NCI-H187 treated with DMSO at 0.1 percent for 48 hours (cell line): ENCODE measurements around the gene DSE.

Experiments
- DNase-seq: peaks from one replicate; lab custom pipeline; 2025; lab: John Stamatoyannopoulos, UW

The DSE gene

GRCh38 chr6:116387374-116387773 is 16.6 kb downstream of the DSE start:
- DNase-seq = no peak

GRCh38 chr6:116388924-116389323 is 18.2 kb downstream of the DSE start:
- no peak for DNase-seq

GRCh38 chr6:116389357-116389756 is 18.6 kb downstream of the DSE start:
- no peak for DNase-seq

GRCh38 chr6:116390581-116390980 is 19.8 kb downstream of the DSE start:
- no peak for DNase-seq

- no peak for DNase-seq
Measured at GRCh38 chr6:116392132-116393013, 21.6 kb downstream of the DSE start.

- no peak for DNase-seq
Measured at GRCh38 chr6:116393430-116393829, 22.7 kb downstream of the DSE start.

- DNase-seq = no peak
Measured at GRCh38 chr6:116395647-116396046, 24.9 kb downstream of the DSE start.

- DNase-seq = no peak
Measured at GRCh38 chr6:116396441-116396840, 25.7 kb downstream of the DSE start.

- DNase-seq = no peak
Measured at GRCh38 chr6:116397914-116398313, 27.2 kb downstream of the DSE start.

- DNase-seq = no peak
Measured at GRCh38 chr6:116398316-116399010, 27.7 kb downstream of the DSE start.

GRCh38 chr6:116399287-116399686 is 28.5 kb downstream of the DSE start:
- DNase-seq = no peak

- no peak for DNase-seq
Measured at GRCh38 chr6:116400328-116400727, 29.6 kb downstream of the DSE start.

GRCh38 chr6:116402108-116402937 is 31.6 kb downstream of the DSE start:
- DNase-seq = no peak

- DNase-seq = no peak
Measured at GRCh38 chr6:116403205-116403604, 32.5 kb downstream of the DSE start.

- no peak for DNase-seq
Measured at GRCh38 chr6:116404696-116405095, 33.9 kb downstream of the DSE start.

- DNase-seq = no peak
Measured at GRCh38 chr6:116405138-116405537, 34.4 kb downstream of the DSE start.

GRCh38 chr6:116405652-116406356 is 35.1 kb downstream of the DSE start:
- DNase-seq = no peak

GRCh38 chr6:116406678-116407345 is 36.1 kb downstream of the DSE start:
- DNase-seq = no peak

- DNase-seq = no peak
Measured at GRCh38 chr6:116408491-116408890, 37.7 kb downstream of the DSE start.

- no peak for DNase-seq
Measured at GRCh38 chr6:116409756-116410155, 39.0 kb downstream of the DSE start.

- no peak for DNase-seq
Measured at GRCh38 chr6:116411284-116411623, 40.5 kb downstream of the DSE start.
